WTC11 (cell line): ENCODE data around the gene GPRASP1. TPM values are rescaled to one million over a fixed set of nuclear protein-coding genes. Genes with fewer than 3 reads are reported as not detected.

Source experiments
- ATAC-seq: fragments of 200-7000 bp; cut with Tn5 transposase; 2 replicates; pipeline ENCODE4 v1.10.0; 2021; ENCODE audit warnings: mild to moderate bottlenecking, moderate library complexity
- CTCF ChIA-PET: fragments of 300-600 bp; sonication (Branson Sonifier 250); formaldehyde crosslinking; loops from one replicate; lab custom pipeline; 2021; ENCODE audit warnings: antibody characterized with exemption; lab: Charles Lee
- POLR2A ChIA-PET: fragments of 350-600 bp; sonication (Branson Sonifier 250); formaldehyde crosslinking; loops from one replicate; lab custom pipeline; 2021; ENCODE audit warnings: antibody characterized with exemption; lab: Charles Lee
- DNase-seq: peaks from one replicate; pipeline ENCODE4 v3.0.0; 2021; ENCODE audit warnings: low spot score
- H3K27ac Mint-ChIP-seq: 2 replicates; pipeline ENCODE4 v1.8.0; 2021; ENCODE audit warnings: mixed read lengths
- H3K27me3 Mint-ChIP-seq: 2 replicates; pipeline ENCODE4 v1.8.0; 2021; ENCODE audit warnings: low read depth, mild to moderate bottlenecking, moderate library complexity, mixed read lengths
- H3K36me3 Mint-ChIP-seq: 2 replicates; pipeline ENCODE4 v1.8.0; 2021; ENCODE audit warnings: mixed read lengths
- H3K4me1 Mint-ChIP-seq: 2 replicates; pipeline ENCODE4 v1.8.0; 2022; ENCODE audit warnings: mixed read lengths
- H3K4me3 Mint-ChIP-seq: 2 replicates; pipeline ENCODE4 v1.8.0; 2021; ENCODE audit warnings: mild to moderate bottlenecking, moderate library complexity, mixed read lengths
- H3K9me3 Mint-ChIP-seq: 2 replicates; pipeline ENCODE4 v1.8.0; 2021; ENCODE audit warnings: mixed read lengths
- CBFB ChIP-seq: sonication (generic); formaldehyde crosslinking; IDR thresholded peaks from 2 replicates; pipeline ENCODE4 v1.8.1; 2022; ENCODE audit warnings: mild to moderate bottlenecking, low read depth, missing genetic modification reagents
- CREB1 ChIP-seq: sonication (generic); formaldehyde crosslinking; IDR thresholded peaks from 2 replicates; pipeline ENCODE4 v1.8.0; 2023; ENCODE audit warnings: mild to moderate bottlenecking, missing genetic modification reagents
- EMX1 ChIP-seq: fragments of 250-450 bp; sonication (Bioruptor Pico); IDR thresholded peaks from 2 replicates; pipeline ENCODE4 v1.8.0; 2021; ENCODE audit warnings: mild to moderate bottlenecking
- FOXJ3 ChIP-seq: sonication (generic); formaldehyde crosslinking; IDR thresholded peaks from 2 replicates; pipeline ENCODE4 v1.9.0; 2021; ENCODE audit warnings: missing genetic modification reagents, mild to moderate bottlenecking, borderline replicate concordance
- FOXK1 ChIP-seq: sonication (generic); formaldehyde crosslinking; IDR thresholded peaks from 2 replicates; pipeline ENCODE4 v1.8.0; 2022; ENCODE audit warnings: mild to moderate bottlenecking, moderate library complexity, missing genetic modification reagents
- FOXP1 ChIP-seq: sonication (generic); formaldehyde crosslinking; IDR thresholded peaks from 2 replicates; pipeline ENCODE4 v1.8.0; 2022; ENCODE audit warnings: missing genetic modification reagents, mild to moderate bottlenecking, moderate library complexity, borderline replicate concordance
- GABPB1 ChIP-seq: sonication (generic); formaldehyde crosslinking; IDR thresholded peaks from 2 replicates; pipeline ENCODE4 v1.8.1; 2023; ENCODE audit warnings: mild to moderate bottlenecking, missing genetic modification reagents
- IRF2 ChIP-seq: sonication (generic); formaldehyde crosslinking; IDR thresholded peaks from 2 replicates; pipeline ENCODE4 v1.8.0; 2022; ENCODE audit warnings: low read depth, missing genetic modification reagents, borderline replicate concordance
- KAT7 ChIP-seq: sonication (generic); formaldehyde crosslinking; IDR thresholded peaks from 2 replicates; pipeline ENCODE4 v1.8.1; 2023; ENCODE audit warnings: missing genetic modification reagents, mild to moderate bottlenecking, borderline replicate concordance
- NFE2L1 ChIP-seq: sonication (generic); formaldehyde crosslinking; IDR thresholded peaks from 2 replicates; pipeline ENCODE4 v1.8.1; 2023; ENCODE audit warnings: missing genetic modification reagents
- NR3C1 ChIP-seq: sonication (generic); formaldehyde crosslinking; conservative IDR thresholded peaks from 2 replicates; pipeline ENCODE4 v1.8.1; 2023; ENCODE audit warnings: low read depth, mild to moderate bottlenecking, missing genetic modification reagents
- PRRX2 ChIP-seq: fragments of 250-450 bp; sonication (Bioruptor Pico); IDR thresholded peaks from 2 replicates; pipeline ENCODE4 v1.8.0; 2021; ENCODE audit warnings: mild to moderate bottlenecking
- RELA ChIP-seq: sonication (generic); formaldehyde crosslinking; IDR thresholded peaks from 2 replicates; pipeline ENCODE4 v1.8.1; 2022; ENCODE audit warnings: missing genetic modification reagents, mild to moderate bottlenecking, borderline replicate concordance
- SMAD4 ChIP-seq: sonication (generic); formaldehyde crosslinking; IDR thresholded peaks from 2 replicates; pipeline ENCODE4 v1.8.0; 2022; ENCODE audit warnings: mild to moderate bottlenecking, missing genetic modification reagents
- TCF7 ChIP-seq: sonication (generic); formaldehyde crosslinking; IDR thresholded peaks from 2 replicates; pipeline ENCODE4 v1.8.0; 2022; ENCODE audit warnings: mild to moderate bottlenecking, low read depth, missing genetic modification reagents, moderate library complexity
- TEAD4 ChIP-seq: sonication (generic); formaldehyde crosslinking; IDR thresholded peaks from 2 replicates; pipeline ENCODE4 v1.8.0; 2022; ENCODE audit warnings: mild to moderate bottlenecking, missing genetic modification reagents
- ZBTB21 ChIP-seq: sonication (generic); formaldehyde crosslinking; IDR thresholded peaks from 2 replicates; pipeline ENCODE4 v1.8.1; 2023; ENCODE audit warnings: mild to moderate bottlenecking, missing genetic modification reagents, borderline replicate concordance
- ZNF219 ChIP-seq: sonication (generic); formaldehyde crosslinking; IDR thresholded peaks from 2 replicates; pipeline ENCODE4 v1.8.0; 2023; ENCODE audit warnings: missing genetic modification reagents, mild to moderate bottlenecking, borderline replicate concordance
- ZNF671 ChIP-seq: fragments of 250-450 bp; sonication (Bioruptor Pico); IDR thresholded peaks from 2 replicates; pipeline ENCODE4 v1.8.0; 2021; ENCODE audit warnings: mild to moderate bottlenecking
- total RNA-seq: library from RNA; stranded (reverse); gene quantifications from 3 replicates; pipeline ENCODE4 v1.2.3, GENCODE V29; 2021
- TF ChIP-seq, protein P1 (sequence below): sonication (generic); formaldehyde crosslinking; IDR thresholded peaks from 2 replicates; pipeline ENCODE4 v1.8.0; 2022; ENCODE audit warnings: mild to moderate bottlenecking, missing genetic modification reagents
- TF ChIP-seq, protein P2 (sequence below): sonication (generic); formaldehyde crosslinking; IDR thresholded peaks from 2 replicates; pipeline ENCODE4 v1.8.1; 2022; ENCODE audit warnings: mild to moderate bottlenecking, moderate library complexity, missing genetic modification reagents
- TF ChIP-seq, protein P3 (sequence below): sonication (generic); formaldehyde crosslinking; conservative IDR thresholded peaks from 2 replicates; pipeline ENCODE4 v1.8.1; 2022; ENCODE audit warnings: mild to moderate bottlenecking, missing genetic modification reagents
- TF ChIP-seq, protein P4 (sequence below): fragments of 250-450 bp; sonication (Bioruptor Pico); conservative IDR thresholded peaks from 2 replicates; pipeline ENCODE4 v1.9.0; 2021; ENCODE audit warnings: mild to moderate bottlenecking
- TF ChIP-seq, protein P5 (sequence below): sonication (generic); formaldehyde crosslinking; IDR thresholded peaks from 2 replicates; pipeline ENCODE4 v1.8.1; 2023; ENCODE audit warnings: mild to moderate bottlenecking, missing genetic modification reagents, moderate library complexity
- TF ChIP-seq, protein P6 (sequence below): sonication (generic); formaldehyde crosslinking; IDR thresholded peaks from 2 replicates; pipeline ENCODE4 v1.8.0; 2023; ENCODE audit warnings: missing genetic modification reagents, mild to moderate bottlenecking, borderline replicate concordance
- TF ChIP-seq, protein P7 (sequence below): sonication (generic); formaldehyde crosslinking; IDR thresholded peaks from 2 replicates; pipeline ENCODE4 v1.8.1; 2022; ENCODE audit warnings: missing genetic modification reagents, borderline replicate concordance

GPRASP1 gene
- total RNA-seq, 1 experiment from 2014 or later = 2.0 TPM

DNA sequence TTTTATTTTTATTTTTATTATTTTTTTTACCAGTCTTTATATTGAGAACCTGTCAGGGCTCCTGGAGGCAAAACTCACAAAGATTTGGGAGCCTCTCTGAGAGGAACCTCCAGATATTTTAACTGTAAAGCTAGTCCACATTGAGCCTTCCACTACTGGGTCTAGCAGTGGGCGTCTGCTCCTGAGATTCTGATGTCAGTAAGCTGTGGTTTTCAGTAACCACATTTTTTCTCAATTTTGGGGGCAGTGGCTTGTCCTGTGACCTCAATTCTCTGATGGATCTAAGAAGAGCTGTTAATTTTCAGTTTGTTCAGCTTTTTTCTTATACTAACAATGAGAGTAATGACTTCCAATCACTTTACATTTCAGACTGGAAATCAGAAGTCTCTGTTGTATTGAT, 23.6 kb upstream of the GPRASP1 start:
- ChIA-PET POLR2A (no interaction called here), CTCF (no interaction called here)
- H3K27ac Mint-ChIP-seq = no peak overlapping the region
- no peak for DNase-seq
- no peaks in the 10 kb centered on the region for H3K4me1 Mint-ChIP-seq
- H3K36me3 Mint-ChIP-seq = no peaks in the 10 kb centered on the region
- no peak for ATAC-seq
- H3K27me3 Mint-ChIP-seq = no peaks in the 10 kb centered on the region; the same call in 1 of the 2 replicates
- TF ChIP-seq CBFB (CRISPR knock-in tag) (no peak), KAT7 (no peak), ZBTB21 (CRISPR knock-in tag) (no peak), TCF7 (no peak), CREB1 (CRISPR knock-in tag) (no peak), EMX1 (CRISPR knock-in tag) (no peak), NR3C1 (CRISPR knock-in tag) (no peak), ZNF219 (CRISPR knock-in tag) (no peak), RELA (no peak), NFE2L1 (no peak), ZNF671 (CRISPR knock-in tag) (no peak), TEAD4 (CRISPR knock-in tag) (no peak), GABPB1 (CRISPR knock-in tag) (no peak), FOXJ3 (no peak)
- TF ChIP-seq, protein P1, sequence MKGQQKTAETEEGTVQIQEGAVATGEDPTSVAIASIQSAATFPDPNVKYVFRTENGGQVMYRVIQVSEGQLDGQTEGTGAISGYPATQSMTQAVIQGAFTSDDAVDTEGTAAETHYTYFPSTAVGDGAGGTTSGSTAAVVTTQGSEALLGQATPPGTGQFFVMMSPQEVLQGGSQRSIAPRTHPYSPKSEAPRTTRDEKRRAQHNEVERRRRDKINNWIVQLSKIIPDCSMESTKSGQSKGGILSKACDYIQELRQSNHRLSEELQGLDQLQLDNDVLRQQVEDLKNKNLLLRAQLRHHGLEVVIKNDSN (CRISPR knock-in tag) = no peak
- TF ChIP-seq, protein P2, sequence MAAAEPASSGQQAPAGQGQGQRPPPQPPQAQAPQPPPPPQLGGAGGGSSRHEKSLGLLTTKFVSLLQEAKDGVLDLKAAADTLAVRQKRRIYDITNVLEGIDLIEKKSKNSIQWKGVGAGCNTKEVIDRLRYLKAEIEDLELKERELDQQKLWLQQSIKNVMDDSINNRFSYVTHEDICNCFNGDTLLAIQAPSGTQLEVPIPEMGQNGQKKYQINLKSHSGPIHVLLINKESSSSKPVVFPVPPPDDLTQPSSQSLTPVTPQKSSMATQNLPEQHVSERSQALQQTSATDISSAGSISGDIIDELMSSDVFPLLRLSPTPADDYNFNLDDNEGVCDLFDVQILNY (CRISPR knock-in tag) = no peak
- TF ChIP-seq, protein P3, sequence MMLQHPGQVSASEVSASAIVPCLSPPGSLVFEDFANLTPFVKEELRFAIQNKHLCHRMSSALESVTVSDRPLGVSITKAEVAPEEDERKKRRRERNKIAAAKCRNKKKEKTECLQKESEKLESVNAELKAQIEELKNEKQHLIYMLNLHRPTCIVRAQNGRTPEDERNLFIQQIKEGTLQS = no peak
- H3K9me3 Mint-ChIP-seq = no peaks in the 10 kb centered on the region
- H3K4me3 Mint-ChIP-seq = no peak overlapping the region

DNA sequence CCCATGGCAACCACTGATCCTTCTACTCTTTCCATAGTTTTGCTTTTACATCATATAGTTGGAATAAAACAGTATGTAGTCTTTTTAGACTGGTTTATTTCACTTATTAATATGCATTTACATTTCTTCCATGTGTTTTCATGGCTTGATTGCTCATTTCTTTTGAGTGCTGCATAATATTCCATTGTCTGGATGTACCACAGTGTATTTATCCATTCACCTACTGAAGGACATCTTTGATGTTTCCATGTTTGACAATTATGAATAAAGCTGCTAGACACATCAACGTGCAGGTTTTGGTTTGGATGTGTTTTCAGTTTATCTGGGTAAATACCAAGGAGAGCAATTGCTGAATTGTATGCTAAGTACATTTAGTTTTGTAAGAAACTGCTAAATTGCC, 13.7 kb upstream of the GPRASP1 start:
- Mint-ChIP-seq H3K36me3 (peaks cover 14% of the 10 kb centered on the region), H3K4me1 (no peaks in the 10 kb centered on the region), H3K9me3 (peaks cover 17% of the 10 kb centered on the region), H3K27me3 (no peaks in the 10 kb centered on the region), H3K4me3 (no peak overlapping the region), H3K27ac (no peak overlapping the region)
- ChIA-PET CTCF (no interaction called here), POLR2A (no interaction called here)
- no peak for DNase-seq
- ATAC-seq = no peak
- TF ChIP-seq FOXK1 (CRISPR knock-in tag) (no peak), IRF2 (no peak), PRRX2 (no peak), FOXP1 (CRISPR knock-in tag) (no peak), EMX1 (CRISPR knock-in tag) (no peak), NFE2L1 (no peak), GABPB1 (CRISPR knock-in tag) (no peak), SMAD4 (CRISPR knock-in tag) (no peak)
- TF ChIP-seq, protein P4, sequence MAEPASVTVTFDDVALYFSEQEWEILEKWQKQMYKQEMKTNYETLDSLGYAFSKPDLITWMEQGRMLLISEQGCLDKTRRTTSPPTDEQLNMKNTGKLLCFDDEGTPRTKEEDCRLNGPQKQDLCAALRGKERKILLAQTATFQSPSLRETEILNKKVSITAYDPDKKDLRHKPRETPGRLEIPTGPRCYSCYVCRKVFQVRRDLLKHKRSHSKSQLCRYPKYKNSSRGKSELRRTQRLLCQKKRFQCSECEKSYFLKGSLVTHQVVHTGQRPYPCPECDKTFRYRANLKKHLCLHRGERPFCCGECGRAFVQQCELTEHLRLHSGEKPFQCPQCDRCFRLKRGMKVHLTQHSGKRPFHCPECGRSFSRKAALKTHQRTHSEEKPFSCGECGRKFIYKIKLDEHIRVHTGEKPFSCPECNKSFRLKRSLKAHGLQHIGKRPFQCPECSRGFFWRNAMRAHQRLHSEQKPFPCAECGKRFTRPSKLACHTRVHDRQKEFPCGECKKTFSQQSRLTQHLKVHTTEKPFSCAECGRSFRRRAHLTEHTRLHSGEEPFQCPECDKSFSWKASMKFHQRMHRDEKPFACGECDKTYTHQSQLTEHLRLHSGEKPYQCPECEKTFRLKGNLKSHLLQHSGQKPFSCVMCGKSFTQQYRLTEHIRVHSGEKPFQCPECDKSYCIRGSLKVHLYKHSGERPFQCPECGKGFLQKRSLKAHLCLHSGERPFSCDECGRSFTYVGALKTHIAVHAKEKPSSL (CRISPR knock-in tag) = no peak
- TF ChIP-seq, protein P5, sequence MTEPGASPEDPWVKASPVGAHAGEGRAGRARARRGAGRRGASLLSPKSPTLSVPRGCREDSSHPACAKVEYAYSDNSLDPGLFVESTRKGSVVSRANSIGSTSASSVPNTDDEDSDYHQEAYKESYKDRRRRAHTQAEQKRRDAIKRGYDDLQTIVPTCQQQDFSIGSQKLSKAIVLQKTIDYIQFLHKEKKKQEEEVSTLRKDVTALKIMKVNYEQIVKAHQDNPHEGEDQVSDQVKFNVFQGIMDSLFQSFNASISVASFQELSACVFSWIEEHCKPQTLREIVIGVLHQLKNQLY (CRISPR knock-in tag) = no peak
- TF ChIP-seq, protein P6, sequence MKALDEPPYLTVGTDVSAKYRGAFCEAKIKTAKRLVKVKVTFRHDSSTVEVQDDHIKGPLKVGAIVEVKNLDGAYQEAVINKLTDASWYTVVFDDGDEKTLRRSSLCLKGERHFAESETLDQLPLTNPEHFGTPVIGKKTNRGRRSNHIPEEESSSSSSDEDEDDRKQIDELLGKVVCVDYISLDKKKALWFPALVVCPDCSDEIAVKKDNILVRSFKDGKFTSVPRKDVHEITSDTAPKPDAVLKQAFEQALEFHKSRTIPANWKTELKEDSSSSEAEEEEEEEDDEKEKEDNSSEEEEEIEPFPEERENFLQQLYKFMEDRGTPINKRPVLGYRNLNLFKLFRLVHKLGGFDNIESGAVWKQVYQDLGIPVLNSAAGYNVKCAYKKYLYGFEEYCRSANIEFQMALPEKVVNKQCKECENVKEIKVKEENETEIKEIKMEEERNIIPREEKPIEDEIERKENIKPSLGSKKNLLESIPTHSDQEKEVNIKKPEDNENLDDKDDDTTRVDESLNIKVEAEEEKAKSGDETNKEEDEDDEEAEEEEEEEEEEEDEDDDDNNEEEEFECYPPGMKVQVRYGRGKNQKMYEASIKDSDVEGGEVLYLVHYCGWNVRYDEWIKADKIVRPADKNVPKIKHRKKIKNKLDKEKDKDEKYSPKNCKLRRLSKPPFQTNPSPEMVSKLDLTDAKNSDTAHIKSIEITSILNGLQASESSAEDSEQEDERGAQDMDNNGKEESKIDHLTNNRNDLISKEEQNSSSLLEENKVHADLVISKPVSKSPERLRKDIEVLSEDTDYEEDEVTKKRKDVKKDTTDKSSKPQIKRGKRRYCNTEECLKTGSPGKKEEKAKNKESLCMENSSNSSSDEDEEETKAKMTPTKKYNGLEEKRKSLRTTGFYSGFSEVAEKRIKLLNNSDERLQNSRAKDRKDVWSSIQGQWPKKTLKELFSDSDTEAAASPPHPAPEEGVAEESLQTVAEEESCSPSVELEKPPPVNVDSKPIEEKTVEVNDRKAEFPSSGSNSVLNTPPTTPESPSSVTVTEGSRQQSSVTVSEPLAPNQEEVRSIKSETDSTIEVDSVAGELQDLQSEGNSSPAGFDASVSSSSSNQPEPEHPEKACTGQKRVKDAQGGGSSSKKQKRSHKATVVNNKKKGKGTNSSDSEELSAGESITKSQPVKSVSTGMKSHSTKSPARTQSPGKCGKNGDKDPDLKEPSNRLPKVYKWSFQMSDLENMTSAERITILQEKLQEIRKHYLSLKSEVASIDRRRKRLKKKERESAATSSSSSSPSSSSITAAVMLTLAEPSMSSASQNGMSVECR (CRISPR knock-in tag) = no peak
- TF ChIP-seq, protein P7, sequence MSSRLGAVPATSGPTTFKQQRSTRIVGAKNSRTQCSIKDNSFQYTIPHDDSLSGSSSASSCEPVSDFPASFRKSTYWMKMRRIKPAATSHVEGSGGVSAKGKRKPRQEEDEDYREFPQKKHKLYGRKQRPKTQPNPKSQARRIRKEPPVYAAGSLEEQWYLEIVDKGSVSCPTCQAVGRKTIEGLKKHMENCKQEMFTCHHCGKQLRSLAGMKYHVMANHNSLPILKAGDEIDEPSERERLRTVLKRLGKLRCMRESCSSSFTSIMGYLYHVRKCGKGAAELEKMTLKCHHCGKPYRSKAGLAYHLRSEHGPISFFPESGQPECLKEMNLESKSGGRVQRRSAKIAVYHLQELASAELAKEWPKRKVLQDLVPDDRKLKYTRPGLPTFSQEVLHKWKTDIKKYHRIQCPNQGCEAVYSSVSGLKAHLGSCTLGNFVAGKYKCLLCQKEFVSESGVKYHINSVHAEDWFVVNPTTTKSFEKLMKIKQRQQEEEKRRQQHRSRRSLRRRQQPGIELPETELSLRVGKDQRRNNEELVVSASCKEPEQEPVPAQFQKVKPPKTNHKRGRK (CRISPR knock-in tag) = no peak
